Kidney (tissue), 14 donors: Measurements from ENCODE around the gene LAMA1. TPM values are rescaled to one million over a fixed set of nuclear protein-coding genes. Genes with fewer than 3 reads are reported as not detected.
A peak's percentile ranks its signal among the peaks of the same experiment; 100 is the strongest.

Experiments used
- DNase-seq, 5 donors: peaks; one replicate each; pipeline ENCODE4 v3.0.0-alpha.2; 2013 to 2020
- FAIRE-seq: peaks from 2 replicates; lab custom pipeline; 2012; peaks lifted over from hg19 to GRCh38; lab: Jason Lieb, UNC
- H3K27ac ChIP-seq, 2 donors: one replicate each; pipeline ENCODE4 v1.7.0; 2013; ENCODE audit warnings: low read depth in 2 of 2, low read length in 2 of 2, inconsistent platforms in 1 of 2
- H3K27me3 ChIP-seq: one replicate; pipeline ENCODE4 v1.7.1; 2013; ENCODE audit warnings: low read length, inconsistent platforms; ENCODE audit not compliant: control insufficient read depth, insufficient read depth
- H3K36me3 ChIP-seq, 3 donors: one replicate each; pipeline versions ENCODE4 v1.7.0 to v1.7.1; 2013; ENCODE audit warnings: low read length in 3 of 3, control low read depth in 1 of 3, inconsistent platforms in 1 of 3; ENCODE audit not compliant: insufficient read depth in 3 of 3, control insufficient read depth in 2 of 3
- H3K4me1 ChIP-seq, 3 donors: one replicate each; pipeline versions ENCODE4 v1.7.0 to v1.7.1; 2013; ENCODE audit warnings: low read length in 3 of 3, inconsistent platforms in 1 of 3, low read depth in 1 of 3; ENCODE audit not compliant: control insufficient read depth in 2 of 3, insufficient read depth in 2 of 3
- H3K4me3 ChIP-seq, 3 donors: one replicate each; pipeline versions ENCODE4 v1.7.0 to v1.8.1; 2013; ENCODE audit warnings: low read length in 3 of 3, control low read depth in 1 of 3, inconsistent platforms in 1 of 3
- H3K9ac ChIP-seq, 3 donors: one replicate each; pipeline versions ENCODE4 v1.7.0 to v1.7.1; 2013; ENCODE audit warnings: low read length in 3 of 3, control low read depth in 1 of 3, inconsistent platforms in 1 of 3
- H3K9me3 ChIP-seq, 3 donors: one replicate each; pipeline versions ENCODE4 v1.7.0 to v1.7.1; 2013; ENCODE audit warnings: low read length in 3 of 3, control low read depth in 1 of 3, inconsistent platforms in 1 of 3; ENCODE audit not compliant: control insufficient read depth in 2 of 3, insufficient read depth in 1 of 3
- intact Hi-C: fragments of 100-400 bp; cut with DNase I; formaldehyde crosslinking; loops from one replicate; pipeline ENCODE4 v1.11.1; 2022
- polyA plus RNA-seq: library from polyadenylated mRNA; stranded (reverse); fragments of 350-450 nt; fragmentation: Illumina TruSeq; extraction: RNeasy Lipid Tissue Mini Kit (QIAGEN cat#74804); gene quantifications from one replicate; pipeline ENCODE4 v1.2.3, GENCODE V29; 2014; ENCODE audit warnings: low read depth, low replicate concordance; ENCODE audit not compliant: insufficient read depth
- total RNA-seq: library from RNA; stranded (reverse); fragmentation: NEBNext Ultra II Directional; extraction: Animal tissue kit (Norgen Biotek cat#: 25700); gene quantifications from one replicate; pipeline ENCODE4 v1.2.1, GENCODE V29; 2021
- TF ChIP-seq, protein P1 (sequence below): IDR thresholded peaks from 3 replicates; pipeline ENCODE4 v1.5.1; 2012; ENCODE audit warnings: mild to moderate bottlenecking, moderate library complexity, borderline replicate concordance; ENCODE audit not compliant: insufficient read depth; ENCODE audit errors: extremely low read depth
- donor health status: control.
- donor health status: control.
- donor health status: control.
- donor health status: control.
- donor health status: control.
- donor health status: DM: yes; HTN: yes; CAD: no.
- donor health status: Normal renal cell carcinoma (clear cell type).

LAMA1 gene
- total and polyA plus RNA-seq, 2 donors from 2014 or later = 10.7 to 14.1 TPM

DNA sequence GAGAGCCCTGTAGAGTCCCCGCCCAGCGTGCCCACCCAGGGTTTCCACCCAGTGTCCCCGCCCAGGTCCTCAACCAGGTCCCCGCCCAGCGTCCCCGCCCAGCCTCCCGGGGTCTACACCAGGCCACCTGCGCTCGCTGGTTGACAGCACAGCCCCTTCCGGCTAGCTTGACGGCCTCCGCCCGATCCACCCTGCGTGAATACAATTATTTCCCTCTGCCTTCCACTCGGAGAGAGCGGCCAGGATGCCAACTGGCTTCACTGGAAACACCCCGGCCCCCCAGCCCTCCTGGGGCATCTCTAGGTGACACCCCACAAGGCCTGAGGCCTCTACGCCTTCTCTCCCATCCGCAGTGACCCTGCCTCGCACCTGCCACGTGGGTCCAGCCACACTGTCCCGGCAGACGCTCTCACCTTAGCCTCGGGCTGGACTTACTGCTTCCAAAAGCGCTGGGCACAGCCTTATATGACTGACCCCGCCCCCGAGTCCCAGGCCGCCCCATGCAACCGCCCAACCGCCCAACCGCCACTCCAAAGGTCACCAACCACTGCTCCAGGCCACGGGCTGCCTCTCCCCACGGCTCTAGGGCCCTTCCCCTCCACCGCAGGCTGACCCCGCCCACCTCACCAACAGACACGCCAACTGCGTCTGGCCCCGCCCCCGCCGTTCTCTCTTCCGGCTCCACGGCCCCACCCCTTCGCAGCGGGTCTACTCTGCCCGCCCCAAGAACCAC, 188.1 kb downstream of the LAMA1 start:
- DNase-seq (peak in 1 of 5 donors; percentile 76), FAIRE-seq (no peak)
- H3K9me3 ChIP-seq = no peaks in the 10 kb centered on the region
- H3K27ac ChIP-seq = no peak overlapping the region
- H3K27me3 ChIP-seq = no peaks in the 10 kb centered on the region
- intact Hi-C loops = no loop called here
- H3K9ac ChIP-seq = no peak overlapping the region
- TF ChIP-seq, protein P1, sequence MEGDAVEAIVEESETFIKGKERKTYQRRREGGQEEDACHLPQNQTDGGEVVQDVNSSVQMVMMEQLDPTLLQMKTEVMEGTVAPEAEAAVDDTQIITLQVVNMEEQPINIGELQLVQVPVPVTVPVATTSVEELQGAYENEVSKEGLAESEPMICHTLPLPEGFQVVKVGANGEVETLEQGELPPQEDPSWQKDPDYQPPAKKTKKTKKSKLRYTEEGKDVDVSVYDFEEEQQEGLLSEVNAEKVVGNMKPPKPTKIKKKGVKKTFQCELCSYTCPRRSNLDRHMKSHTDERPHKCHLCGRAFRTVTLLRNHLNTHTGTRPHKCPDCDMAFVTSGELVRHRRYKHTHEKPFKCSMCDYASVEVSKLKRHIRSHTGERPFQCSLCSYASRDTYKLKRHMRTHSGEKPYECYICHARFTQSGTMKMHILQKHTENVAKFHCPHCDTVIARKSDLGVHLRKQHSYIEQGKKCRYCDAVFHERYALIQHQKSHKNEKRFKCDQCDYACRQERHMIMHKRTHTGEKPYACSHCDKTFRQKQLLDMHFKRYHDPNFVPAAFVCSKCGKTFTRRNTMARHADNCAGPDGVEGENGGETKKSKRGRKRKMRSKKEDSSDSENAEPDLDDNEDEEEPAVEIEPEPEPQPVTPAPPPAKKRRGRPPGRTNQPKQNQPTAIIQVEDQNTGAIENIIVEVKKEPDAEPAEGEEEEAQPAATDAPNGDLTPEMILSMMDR = no peak
- no peaks in the 10 kb centered on the region for H3K4me1 ChIP-seq
- H3K36me3 ChIP-seq = no peaks in the 10 kb centered on the region
- H3K4me3 ChIP-seq = no peak overlapping the region

DNA sequence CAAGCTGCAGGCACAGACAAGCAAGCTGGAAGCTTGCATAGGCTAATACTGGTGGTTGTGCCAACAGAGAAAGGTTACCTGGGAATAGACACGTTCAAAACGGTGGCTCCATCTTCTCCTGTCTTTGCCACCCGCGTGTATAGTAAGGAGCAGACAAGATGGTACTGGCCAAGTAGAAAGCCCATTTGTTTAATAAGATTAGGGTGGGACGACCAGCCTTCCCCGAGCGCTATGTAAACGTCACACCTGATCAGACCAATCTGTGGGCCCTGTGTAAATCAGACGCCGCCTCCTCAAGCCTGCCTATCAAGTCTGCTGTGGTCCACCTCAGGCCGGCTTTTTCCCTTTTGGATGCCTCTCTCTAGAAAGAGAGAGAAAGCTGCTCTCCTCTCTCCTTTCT, 189.2 kb downstream of the LAMA1 start:
- no peaks in the 10 kb centered on the region for H3K9me3 ChIP-seq
- intact Hi-C loops = no loop called here
- H3K4me1 ChIP-seq = no peaks in the 10 kb centered on the region
- H3K27ac ChIP-seq = no peak overlapping the region
- DNase-seq (no peak), FAIRE-seq (no peak)
- no peaks in the 10 kb centered on the region for H3K27me3 ChIP-seq
- no peak overlapping the region for H3K4me3 ChIP-seq
- H3K9ac ChIP-seq = no peak overlapping the region
- TF ChIP-seq, protein P1 = no peak
- no peaks in the 10 kb centered on the region for H3K36me3 ChIP-seq

DNA sequence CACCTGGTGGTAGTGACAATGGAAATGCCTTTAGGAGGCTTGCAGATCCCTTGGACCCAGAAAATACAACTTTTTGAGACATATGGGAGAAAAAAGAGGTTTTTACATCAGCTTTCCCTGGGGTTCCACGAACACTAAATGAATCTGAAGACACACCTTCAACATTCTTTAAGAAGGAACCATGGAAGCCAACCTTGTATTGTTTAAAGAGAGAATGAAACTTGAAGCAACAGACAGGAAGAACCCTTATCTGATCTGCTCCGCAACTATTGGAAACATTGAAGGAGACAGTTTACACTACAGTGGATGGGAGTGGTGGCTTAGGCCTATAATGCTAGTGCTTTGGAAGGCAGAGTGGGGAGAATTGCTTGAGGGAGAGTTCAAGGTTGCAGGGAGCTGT, 190.4 kb downstream of the LAMA1 start:
- TF ChIP-seq, protein P1 = no peak
- H3K27me3 ChIP-seq = no peaks in the 10 kb centered on the region
- no peak overlapping the region for H3K27ac ChIP-seq
- no peak overlapping the region for H3K4me3 ChIP-seq
- intact Hi-C loops = no loop called here
- H3K4me1 ChIP-seq = no peaks in the 10 kb centered on the region
- H3K9me3 ChIP-seq = no peaks in the 10 kb centered on the region
- DNase-seq (no peak), FAIRE-seq (no peak)
- H3K9ac ChIP-seq = no peak overlapping the region
- H3K36me3 ChIP-seq = no peaks in the 10 kb centered on the region

DNA sequence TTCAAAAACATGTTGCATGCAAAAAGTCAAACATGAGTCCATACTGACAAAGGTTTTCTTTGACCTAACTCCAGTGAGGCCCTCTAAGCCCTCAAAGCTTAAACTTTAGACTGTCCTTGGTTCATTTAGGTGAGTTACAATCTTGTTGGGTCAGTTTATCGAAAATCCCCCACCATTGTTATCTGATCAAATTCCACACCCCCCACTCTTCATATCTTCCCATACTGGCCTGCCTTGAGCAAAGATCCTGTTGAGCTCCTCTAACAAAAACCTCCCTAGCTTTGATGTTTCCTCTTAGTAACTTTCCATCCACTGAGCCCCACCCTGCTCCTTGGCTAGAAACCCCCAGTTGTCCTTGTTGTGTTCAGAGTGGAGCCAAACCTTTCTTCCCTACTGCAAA, 194.4 kb downstream of the LAMA1 start:
- Histone ChIP-seq H3K9ac (no peak overlapping the region), H3K9me3 (no peaks in the 10 kb centered on the region), H3K27ac (no peak overlapping the region), H3K36me3 (no peaks in the 10 kb centered on the region), H3K4me1 (peaks cover 0 to 2% (median 0%) of the 10 kb centered on the region in 3 donors), H3K27me3 (no peaks in the 10 kb centered on the region), H3K4me3 (no peak overlapping the region)
- intact Hi-C loops = no loop called here
- TF ChIP-seq, protein P1 = no peak
- DNase-seq = no peak
- no peak for FAIRE-seq
